HG03039 (cell line): Measurements from ENCODE around the gene PCCA.
"Not testable (repeated sequence)": the region's sequence is repeated elsewhere in the genome, so short reads cannot be mapped to it uniquely, and the experiment has no call there.

Experiments used
- ATAC-seq: cut with Tn5 transposase; IDR thresholded peaks from one replicate; pipeline ENCODE4 v1.9.1; 2021; ENCODE audit warnings: mild to moderate bottlenecking, moderate library complexity; ENCODE audit not compliant: unreplicated experiment

PCCA gene

GRCh38 chr13:100350601-100351000 lies 261.7 kb downstream of the PCCA start:
- no peak for ATAC-seq

DNA sequence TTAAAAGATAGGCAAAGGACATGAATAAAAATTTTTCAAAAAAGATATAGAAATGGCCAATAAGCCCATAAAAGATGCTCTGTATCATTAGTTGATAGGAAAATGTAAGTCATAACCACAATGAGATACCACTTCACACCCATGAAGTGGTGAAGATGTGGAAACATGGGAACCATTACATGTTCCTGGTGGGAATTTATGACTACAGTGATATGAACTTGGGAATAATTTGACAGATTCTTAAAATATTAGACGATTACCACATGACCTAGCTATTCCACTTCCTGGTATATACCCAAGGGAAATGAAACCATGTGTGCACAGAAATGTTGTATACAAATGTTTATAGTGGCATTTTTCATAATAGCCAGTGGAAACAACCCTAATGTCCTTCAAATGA lies 267.5 kb downstream of the PCCA start:
- no peak for ATAC-seq

DNA sequence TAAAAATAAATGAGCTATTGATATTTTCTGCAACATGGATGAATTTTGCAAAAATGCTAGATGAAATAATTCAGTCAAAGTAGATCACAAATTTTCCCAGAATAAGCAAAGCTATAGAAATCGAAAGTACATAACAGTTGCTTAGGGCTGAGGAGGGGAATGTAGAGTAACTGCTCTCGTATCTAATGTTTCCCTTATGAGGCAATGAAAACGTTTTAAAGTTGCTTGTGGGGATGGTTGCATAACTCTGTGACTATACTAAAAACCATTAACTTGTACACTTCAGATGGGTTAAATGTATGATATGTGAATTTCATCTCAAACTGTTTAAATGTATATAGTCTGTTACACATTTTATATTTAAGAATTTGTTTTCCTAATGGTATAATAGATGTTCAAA lies 268.0 kb downstream of the PCCA start:
- no peak for ATAC-seq

GRCh38 chr13:100357764-100358163 lies 268.9 kb downstream of the PCCA start:
- no peak for ATAC-seq

DNA sequence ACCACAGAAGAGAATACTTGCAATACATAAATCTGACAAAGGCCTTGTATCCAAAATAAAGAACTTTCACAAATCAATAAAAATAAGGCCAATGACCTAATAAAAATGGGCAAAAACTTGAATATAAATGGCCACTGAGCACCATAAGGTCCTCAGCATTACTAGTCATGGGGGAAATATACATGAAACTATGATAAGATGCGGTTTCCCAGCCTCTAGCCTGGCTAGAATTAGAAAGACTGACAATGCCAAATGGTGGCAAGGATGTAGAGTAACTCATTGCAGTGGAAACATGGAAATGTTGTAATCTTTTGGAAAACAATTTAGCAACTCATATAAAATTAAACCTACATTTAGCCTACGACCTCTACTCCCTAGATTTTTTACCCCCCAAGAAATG lies 272.6 kb downstream of the PCCA start:
- no peak for ATAC-seq

- no peak for ATAC-seq
Observed at GRCh38 chr13:100362371-100362770, 273.5 kb downstream of the PCCA start.

- ATAC-seq = no peak
Observed at GRCh38 chr13:100362781-100363180, 273.9 kb downstream of the PCCA start.

DNA sequence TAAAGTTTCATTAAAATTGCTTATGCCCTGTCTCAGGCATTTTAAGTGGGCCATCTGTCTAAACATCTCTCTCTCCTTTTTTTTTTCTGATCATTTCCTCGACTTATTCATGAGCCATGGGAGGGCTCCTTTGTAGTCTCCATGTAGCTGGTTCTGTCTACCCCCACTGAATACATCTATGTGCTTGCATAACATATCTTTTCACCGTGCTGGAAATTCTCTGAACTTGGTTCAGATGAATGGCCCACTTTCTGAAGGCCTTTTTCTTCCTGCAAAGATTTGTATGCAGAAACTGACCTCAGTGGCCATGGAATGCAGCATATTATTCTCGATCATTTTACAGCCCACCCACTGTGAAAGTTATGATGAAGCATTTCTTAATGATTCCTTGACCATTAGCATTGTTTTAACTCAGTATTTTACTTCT lies 274.4 kb downstream of the PCCA start:
- ATAC-seq = no peak

- ATAC-seq = no peak
Observed at GRCh38 chr13:100363874-100364273, 275.0 kb downstream of the PCCA start.

DNA sequence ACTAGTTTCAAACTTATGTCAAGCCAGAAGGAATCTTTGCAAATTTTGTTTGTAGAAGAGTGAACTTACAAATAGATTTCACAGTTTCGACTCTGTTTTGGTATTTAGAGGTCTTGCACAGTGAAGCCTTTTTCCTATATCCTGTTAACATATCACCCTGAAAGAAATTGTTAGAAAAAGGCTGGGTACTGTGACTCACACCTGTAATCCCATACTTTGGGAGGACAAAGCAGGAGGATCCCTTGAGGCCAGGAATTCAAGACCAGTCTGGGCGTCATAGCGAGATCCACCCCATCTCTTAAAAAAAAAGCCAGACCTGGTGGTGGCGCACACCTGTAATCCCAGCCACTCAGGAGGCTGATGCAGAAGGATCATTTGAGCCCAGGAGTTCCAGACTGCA lies 275.7 kb downstream of the PCCA start:
- ATAC-seq = no peak

- ATAC-seq = no peak
Observed at GRCh38 chr13:100365680-100366079, 276.8 kb downstream of the PCCA start.

DNA sequence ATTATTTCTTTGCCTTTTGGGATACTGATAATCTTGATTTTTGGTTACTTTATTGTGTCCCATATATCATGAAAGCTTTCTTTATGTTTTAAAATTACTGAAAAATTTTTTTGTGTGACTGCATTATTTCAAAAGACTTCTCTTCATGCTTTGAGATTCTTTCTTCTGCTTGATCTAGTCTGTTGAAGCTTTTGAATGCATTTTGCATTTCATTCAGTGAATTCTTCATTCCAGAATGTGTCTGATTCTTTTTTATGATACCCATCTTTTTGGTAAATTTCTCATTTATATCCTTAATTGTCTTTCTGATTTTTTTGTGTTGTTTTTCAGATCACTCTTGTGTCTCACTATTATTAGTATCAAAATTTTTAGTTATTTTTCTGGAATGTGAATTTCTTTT lies 289.6 kb downstream of the PCCA start:
- no peak for ATAC-seq

- ATAC-seq = no peak
Observed at GRCh38 chr13:100381595-100382224, 292.8 kb downstream of the PCCA start.

- ATAC-seq = no peak
Observed at GRCh38 chr13:100382785-100383184, 293.9 kb downstream of the PCCA start.

- ATAC-seq = no peak
Observed at GRCh38 chr13:100387416-100387815, 298.5 kb downstream of the PCCA start.

- not testable (repeated sequence) for ATAC-seq
Observed at GRCh38 chr13:100388150-100388549, 299.3 kb downstream of the PCCA start.

GRCh38 chr13:100388923-100389322 lies 300.0 kb downstream of the PCCA start:
- ATAC-seq = no peak

- ATAC-seq = no peak
Observed at GRCh38 chr13:100389617-100390016, 300.7 kb downstream of the PCCA start.

- ATAC-seq = peak; percentile 50
Observed at GRCh38 chr13:100392709-100393630, 304.1 kb downstream of the PCCA start.

DNA sequence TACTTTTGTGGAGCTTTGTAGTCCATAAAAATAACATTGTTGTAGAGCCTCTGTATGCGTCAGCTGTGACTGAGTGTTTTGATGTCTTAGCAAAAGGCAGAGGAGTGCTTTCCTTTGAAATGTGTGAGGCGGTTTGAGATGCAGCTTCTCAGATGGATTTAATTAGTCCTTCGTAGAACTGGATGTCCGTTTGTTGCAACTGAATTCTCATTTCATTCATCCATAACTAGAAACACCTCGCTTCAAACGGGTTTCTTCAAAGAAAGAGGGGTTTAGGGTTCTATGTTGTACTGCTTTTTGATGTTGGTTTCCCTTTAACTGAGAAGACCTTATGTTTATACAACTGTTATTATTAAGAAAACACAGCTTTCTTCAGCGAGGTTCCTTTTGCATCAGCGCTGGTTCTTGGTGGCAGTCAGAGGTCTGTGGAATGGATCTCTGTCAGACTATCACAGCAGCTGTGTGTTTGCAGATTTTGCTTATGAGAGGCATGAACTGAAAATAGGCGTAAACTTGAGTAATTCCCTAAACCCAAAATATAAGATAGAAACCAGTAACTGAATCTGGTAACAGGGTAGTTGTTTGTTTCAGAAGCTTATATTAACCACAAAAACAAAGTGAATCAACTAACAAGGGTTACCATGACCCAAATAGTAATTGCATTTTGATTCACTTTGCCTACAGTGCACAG lies 305.3 kb downstream of the PCCA start:
- ATAC-seq = peak; percentile 87

DNA sequence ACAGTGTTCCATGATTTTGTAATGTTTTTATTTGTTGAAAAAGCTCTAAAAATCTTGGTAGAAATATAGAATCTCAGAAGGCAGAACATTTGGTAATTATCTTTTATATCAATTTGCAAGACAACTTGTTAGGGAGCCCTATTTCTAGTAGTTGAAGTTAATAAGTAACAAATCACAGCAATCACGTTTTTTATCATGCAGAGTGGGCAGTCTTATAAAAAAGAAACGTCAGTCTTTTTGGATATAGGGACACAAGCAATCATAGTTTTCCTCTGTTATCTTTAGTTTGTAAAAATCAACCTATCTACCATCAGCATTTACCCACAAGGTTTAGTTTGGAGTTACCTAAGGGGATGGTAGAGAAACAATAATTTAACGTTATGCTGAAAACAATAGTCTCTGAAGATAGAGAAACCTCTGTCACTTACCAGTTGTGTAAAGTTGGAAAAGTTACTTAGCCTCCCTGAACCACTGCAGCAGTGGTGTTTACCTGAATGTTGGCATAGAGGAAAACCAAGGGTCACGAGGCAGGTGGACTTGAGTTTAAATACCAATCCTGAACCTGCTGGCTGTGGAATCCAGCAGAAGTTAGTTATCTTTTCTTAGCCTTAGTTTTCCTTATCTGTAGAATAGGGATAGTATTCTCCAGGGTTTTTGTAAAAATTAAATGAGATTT lies 306.9 kb downstream of the PCCA start:
- ATAC-seq = no peak
